Calu3 (cell line): Measurements from ENCODE around the gene MALAT1. TPM values are rescaled to one million over a fixed set of nuclear protein-coding genes. Genes with fewer than 3 reads are reported as not detected.
"Not testable (repeated sequence)": the region's sequence is repeated elsewhere in the genome, so short reads cannot be mapped to it uniquely, and the experiment has no call there.

ENCODE experiments used
- BruUV-seq: library from RNA; stranded (reverse); fragments of 400-500 nt; replicated peaks from 2 replicates; lab custom pipeline; 2021; lab: Mats Ljungman, UMichigan
- CTCF ChIA-PET: fragments of 300-600 bp; sonication (Branson Sonifier 250); formaldehyde crosslinking; loops from one replicate; lab custom pipeline; 2022; ENCODE audit warnings: antibody characterized with exemption; lab: Charles Lee
- DNase-seq: peaks from one replicate; pipeline ENCODE4 v3.0.0; 2022
- H3K27ac Mint-ChIP-seq: one replicate; pipeline ENCODE4 v1.8.0; 2022; ENCODE audit warnings: mixed read lengths; ENCODE audit not compliant: unreplicated experiment
- H3K27me3 Mint-ChIP-seq: one replicate; pipeline ENCODE4 v1.8.0; 2022; ENCODE audit warnings: mixed read lengths; ENCODE audit not compliant: unreplicated experiment
- H3K36me3 Mint-ChIP-seq: one replicate; pipeline ENCODE4 v1.8.0; 2022; ENCODE audit warnings: mild to moderate bottlenecking, moderate library complexity, mixed read lengths; ENCODE audit not compliant: insufficient read depth, unreplicated experiment
- H3K4me1 Mint-ChIP-seq: one replicate; pipeline ENCODE4 v1.8.0; 2022; ENCODE audit warnings: mild to moderate bottlenecking, low read depth, mixed read lengths; ENCODE audit not compliant: unreplicated experiment
- H3K4me3 Mint-ChIP-seq: one replicate; pipeline ENCODE4 v1.8.0; 2022; ENCODE audit warnings: mild to moderate bottlenecking, low read depth, moderate library complexity, mixed read lengths; ENCODE audit not compliant: unreplicated experiment
- H3K9me3 Mint-ChIP-seq: one replicate; pipeline ENCODE4 v1.8.0; 2022; ENCODE audit warnings: low read depth, mixed read lengths; ENCODE audit not compliant: unreplicated experiment
- intact Hi-C: fragments of 100-400 bp; cut with micrococcal nuclease; formaldehyde crosslinking; loops from one replicate; pipeline ENCODE4 v1.10.0; 2022; ENCODE audit not compliant: unreplicated experiment
- total RNA-seq: library from RNA; stranded (reverse); gene quantifications from 2 replicates; pipeline ENCODE4 v1.2.3, GENCODE V29; 2022
- TF ChIP-seq, protein P1 (sequence below): fragments of 200-600 bp; IDR thresholded peaks from one replicate; pipeline ENCODE4 v1.8.0; 2022; ENCODE audit warnings: antibody characterized with exemption; ENCODE audit not compliant: unreplicated experiment

Gene MALAT1
- total RNA-seq, 1 experiment from 2014 or later, result 8,437 TPM

- peak; percentile 83 for DNase-seq
- H3K36me3 Mint-ChIP-seq, result peaks cover 34% of the 10 kb centered on the region
- TF ChIP-seq, protein P1, sequence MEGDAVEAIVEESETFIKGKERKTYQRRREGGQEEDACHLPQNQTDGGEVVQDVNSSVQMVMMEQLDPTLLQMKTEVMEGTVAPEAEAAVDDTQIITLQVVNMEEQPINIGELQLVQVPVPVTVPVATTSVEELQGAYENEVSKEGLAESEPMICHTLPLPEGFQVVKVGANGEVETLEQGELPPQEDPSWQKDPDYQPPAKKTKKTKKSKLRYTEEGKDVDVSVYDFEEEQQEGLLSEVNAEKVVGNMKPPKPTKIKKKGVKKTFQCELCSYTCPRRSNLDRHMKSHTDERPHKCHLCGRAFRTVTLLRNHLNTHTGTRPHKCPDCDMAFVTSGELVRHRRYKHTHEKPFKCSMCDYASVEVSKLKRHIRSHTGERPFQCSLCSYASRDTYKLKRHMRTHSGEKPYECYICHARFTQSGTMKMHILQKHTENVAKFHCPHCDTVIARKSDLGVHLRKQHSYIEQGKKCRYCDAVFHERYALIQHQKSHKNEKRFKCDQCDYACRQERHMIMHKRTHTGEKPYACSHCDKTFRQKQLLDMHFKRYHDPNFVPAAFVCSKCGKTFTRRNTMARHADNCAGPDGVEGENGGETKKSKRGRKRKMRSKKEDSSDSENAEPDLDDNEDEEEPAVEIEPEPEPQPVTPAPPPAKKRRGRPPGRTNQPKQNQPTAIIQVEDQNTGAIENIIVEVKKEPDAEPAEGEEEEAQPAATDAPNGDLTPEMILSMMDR, result no peak
- intact Hi-C loops, result no loop called here
- no peaks in the 10 kb centered on the region for H3K27me3 Mint-ChIP-seq
- no peaks in the 10 kb centered on the region for H3K9me3 Mint-ChIP-seq
- H3K4me3 Mint-ChIP-seq, result peak overlapping the region; percentile 94
- peaks cover 16% of the 10 kb centered on the region for H3K4me1 Mint-ChIP-seq
- TSS peak; percentile 97 for BruUV-seq
- CTCF ChIA-PET, result no interaction called here
- peak overlapping the region; percentile 91 for H3K27ac Mint-ChIP-seq
Measured at GRCh38 chr11:65454696-65455456, 44.0 kb upstream of the MALAT1 start.

- DNase-seq, result no peak
- BruUV-seq, result no TSS peak
- CTCF ChIA-PET, result no interaction called here
- no peaks in the 10 kb centered on the region for H3K27me3 Mint-ChIP-seq
- intact Hi-C loops, result no loop called here
- H3K36me3 Mint-ChIP-seq, result peaks cover 24% of the 10 kb centered on the region
- H3K4me1 Mint-ChIP-seq, result peaks cover 16% of the 10 kb centered on the region
- H3K9me3 Mint-ChIP-seq, result no peaks in the 10 kb centered on the region
- TF ChIP-seq, protein P1, result no peak
- H3K4me3 Mint-ChIP-seq, result peak overlapping the region; percentile 94
- H3K27ac Mint-ChIP-seq, result no peak overlapping the region
Measured at GRCh38 chr11:65456418-65456817, 42.4 kb upstream of the MALAT1 start.

- no peak for DNase-seq
- H3K9me3 Mint-ChIP-seq, result no peaks in the 10 kb centered on the region
- intact Hi-C loops, result no loop called here
- no peak overlapping the region for H3K4me3 Mint-ChIP-seq
- CTCF ChIA-PET, result interaction anchor here (0.8 to 1.7 kb wide), 2 partner anchors 9 to 10 kb away, joined by 3 to 5 read pairs; no protein-coding TSS in a partner anchor
- TF ChIP-seq, protein P1, result no peak
- BruUV-seq, result no TSS peak
- peaks cover 22% of the 10 kb centered on the region for H3K36me3 Mint-ChIP-seq
- no peak overlapping the region for H3K27ac Mint-ChIP-seq
- H3K27me3 Mint-ChIP-seq, result no peaks in the 10 kb centered on the region
- H3K4me1 Mint-ChIP-seq, result peaks cover 13% of the 10 kb centered on the region
Measured at GRCh38 chr11:65459552-65459951, 39.3 kb upstream of the MALAT1 start.

- Mint-ChIP-seq H3K36me3 (peaks cover 12% of the 10 kb centered on the region), H3K4me1 (peaks cover 22% of the 10 kb centered on the region)
- not testable (repeated sequence) for DNase-seq, H3K27me3 Mint-ChIP-seq, H3K9me3 Mint-ChIP-seq, H3K4me3 Mint-ChIP-seq, H3K27ac Mint-ChIP-seq, BruUV-seq
- CTCF ChIA-PET, result interaction anchor here (0.7 kb wide), 1 partner anchor 69 kb away, joined by 3 read pairs; no protein-coding TSS in a partner anchor
- intact Hi-C loops, result loop anchor here (5.0 kb wide), 1 partner anchor 42 kb away; no protein-coding TSS in a partner anchor
Measured at GRCh38 chr11:65465471-65465870, 33.4 kb upstream of the MALAT1 start.

DNA sequence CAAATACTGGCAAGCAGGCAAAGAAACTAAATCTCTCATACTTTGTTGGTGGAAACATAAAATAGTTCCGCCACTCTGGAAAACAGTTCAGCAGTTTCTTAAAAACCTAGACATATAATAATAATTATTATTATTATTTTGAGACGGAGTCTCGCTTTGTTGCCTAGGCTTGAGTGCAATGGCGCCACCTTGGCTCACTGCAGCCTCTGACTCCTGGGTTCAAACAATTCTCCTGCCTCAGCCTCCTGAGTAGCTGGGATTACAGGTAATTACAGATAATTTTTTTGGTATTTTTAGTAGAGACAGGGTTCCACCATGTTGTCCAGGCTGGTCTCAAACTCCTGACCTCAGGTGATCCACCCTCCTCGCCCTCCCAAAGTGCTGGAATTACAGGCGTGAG lies 31.5 kb upstream of the MALAT1 start:
- not testable (repeated sequence) for H3K9me3 Mint-ChIP-seq, H3K4me3 Mint-ChIP-seq, H3K27ac Mint-ChIP-seq, DNase-seq, BruUV-seq, H3K27me3 Mint-ChIP-seq
- intact Hi-C loops, result loop anchor here (5.0 kb wide), 1 partner anchor 40 kb away; no protein-coding TSS in a partner anchor
- H3K36me3 Mint-ChIP-seq, result peaks cover 23% of the 10 kb centered on the region
- H3K4me1 Mint-ChIP-seq, result peaks cover 35% of the 10 kb centered on the region
- CTCF ChIA-PET, result interaction anchor here (0.7 to 2.2 kb wide), 5 partner anchors 17 to 761 kb away, joined by 3 to 31 read pairs (median 5); partner anchors contain the start of gene PCNX3
